ENCODE measurements around the gene IVL.

DNA sequence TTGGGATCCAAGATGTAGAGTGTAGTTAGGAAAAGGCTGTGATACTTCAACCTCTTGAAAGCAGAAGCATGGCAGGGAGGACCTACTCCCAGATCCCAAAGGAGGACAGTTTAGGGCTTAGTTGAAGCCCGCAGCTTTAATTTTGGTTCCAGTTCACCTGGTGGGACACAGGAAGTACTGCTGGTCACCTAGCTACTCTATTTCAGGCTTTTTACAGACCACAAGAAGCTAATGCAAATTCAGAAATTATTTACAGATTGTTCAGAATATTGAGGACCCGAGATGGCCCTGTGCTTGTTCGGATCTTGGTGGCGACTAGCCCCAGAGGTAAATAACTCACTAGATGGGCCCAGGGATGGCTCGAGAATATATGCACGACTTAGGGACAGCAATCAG lies 36.6 kb upstream of the IVL start:
- TF ChIP-seq ZNF274 (IDR thresholded peaks at IDR 0.05; ENCODE audit: low read depth, low read length) (no peak), YY1 (IDR thresholded peaks at IDR 0.05; ENCODE audit: insufficient read depth, insufficient read length) (no peak)
